CD4-positive, alpha-beta T cell (primary cell): ENCODE data around the gene KIAA1671. TPM values are rescaled to one million over a fixed set of nuclear protein-coding genes. Genes with fewer than 3 reads are reported as not detected.

Source experiments
- ATAC-seq: fragments of 200-7000 bp; cut with Tn5 transposase; one replicate; pipeline ENCODE4 v1.10.0; 2022; ENCODE audit warnings: mild to moderate bottlenecking; ENCODE audit not compliant: poor library complexity
- CTCF ChIA-PET: fragments of 350-600 bp; sonication (Branson Sonifier 250); formaldehyde crosslinking; loops from one replicate; lab custom pipeline; 2021; ENCODE audit warnings: antibody characterized with exemption, inconsistent platforms; lab: Charles Lee
- POLR2A ChIA-PET: fragments of 350-600 bp; sonication (Branson Sonifier 250); formaldehyde crosslinking; loops from one replicate; lab custom pipeline; 2021; ENCODE audit warnings: antibody characterized with exemption, inconsistent platforms; lab: Charles Lee
- DNase-seq, 14 experiments: peaks; one replicate each; pipeline ENCODE4 v3.0.0-alpha.2; 2013 to 2020; ENCODE audit warnings: mixed read lengths in 2 of 14
- H3K27ac ChIP-seq, 2 donors: one replicate each; pipeline versions ENCODE4 v1.5.1 to v1.7.0; 2013; ENCODE audit warnings: low read length in 2 of 2, low read depth in 1 of 2, mild to moderate bottlenecking in 1 of 2
- H3K27me3 ChIP-seq, 2 experiments: 1 replicate in 1 of 2; 2 replicates in 1 of 2; pipeline versions ENCODE4 v1.6.1 to v1.7.0; 2013; ENCODE audit warnings: low read length in 2 of 2, control low read depth in 1 of 2, mild to moderate bottlenecking in 1 of 2, moderate library complexity in 1 of 2; ENCODE audit not compliant: insufficient read depth in 2 of 2, control insufficient read depth in 1 of 2
- H3K36me3 ChIP-seq: one replicate; pipeline ENCODE4 v1.6.1; 2013; ENCODE audit warnings: low read length, control low read depth; ENCODE audit not compliant: insufficient read depth
- H3K4me1 ChIP-seq: one replicate; pipeline ENCODE4 v1.6.1; 2013; ENCODE audit warnings: low read length, control low read depth; ENCODE audit not compliant: insufficient read depth
- H3K4me3 ChIP-seq: one replicate; pipeline ENCODE4 v1.5.1; 2013; ENCODE audit warnings: mild to moderate bottlenecking, low read length, moderate library complexity
- H3K9me3 ChIP-seq, 2 experiments: 1 replicate in 1 of 2; 2 replicates in 1 of 2; pipeline versions ENCODE4 v1.6.1 to v1.7.0; 2013; ENCODE audit warnings: low read length in 2 of 2, mild to moderate bottlenecking in 2 of 2, control low read depth in 1 of 2, moderate library complexity in 1 of 2; ENCODE audit not compliant: control insufficient read depth in 1 of 2, insufficient read depth in 1 of 2
- H3K27ac Mint-ChIP-seq: one replicate; pipeline ENCODE4 v1.8.0; 2020; ENCODE audit warnings: mixed read lengths
- H3K27me3 Mint-ChIP-seq: one replicate; pipeline ENCODE4 v1.8.0; 2021; ENCODE audit warnings: mixed read lengths
- H3K36me3 Mint-ChIP-seq: one replicate; pipeline ENCODE4 v1.8.0; 2021; ENCODE audit warnings: low read depth, mixed read lengths
- H3K4me1 Mint-ChIP-seq: one replicate; pipeline ENCODE4 v1.8.0; 2021; ENCODE audit warnings: low read depth, mixed read lengths
- H3K4me3 Mint-ChIP-seq: one replicate; pipeline ENCODE4 v1.8.0; 2020; ENCODE audit warnings: mild to moderate bottlenecking, mixed read lengths
- H3K9me3 Mint-ChIP-seq: one replicate; pipeline ENCODE4 v1.8.0; 2020; ENCODE audit warnings: mixed read lengths
- intact Hi-C, 2 experiments: fragments of 100-400 bp; cut with DNase I in 1 of 2; cut with micrococcal nuclease in 1 of 2; formaldehyde crosslinking; loops; one replicate each; pipeline versions ENCODE4 v1.15.1 to v1.9.0; 2023 to 2025; cut with DNase I, micrococcal nuclease
- total RNA-seq, 174 experiments: library from RNA in 2 of 174; stranded (reverse) in 2 of 174; gene quantifications; one replicate each; pipeline ENCODE4 v1.2.3 and lab custom pipeline; 2021 to 2026
- TF ChIP-seq, protein P1 (sequence below): fragments of 200-600 bp; IDR thresholded peaks from one replicate; pipeline ENCODE4 v1.8.0; 2022; ENCODE audit warnings: antibody characterized with exemption, mild to moderate bottlenecking

KIAA1671 gene
- total RNA-seq, 2 experiments from 2014 or later = 2.6 to 2.9 TPM

DNA sequence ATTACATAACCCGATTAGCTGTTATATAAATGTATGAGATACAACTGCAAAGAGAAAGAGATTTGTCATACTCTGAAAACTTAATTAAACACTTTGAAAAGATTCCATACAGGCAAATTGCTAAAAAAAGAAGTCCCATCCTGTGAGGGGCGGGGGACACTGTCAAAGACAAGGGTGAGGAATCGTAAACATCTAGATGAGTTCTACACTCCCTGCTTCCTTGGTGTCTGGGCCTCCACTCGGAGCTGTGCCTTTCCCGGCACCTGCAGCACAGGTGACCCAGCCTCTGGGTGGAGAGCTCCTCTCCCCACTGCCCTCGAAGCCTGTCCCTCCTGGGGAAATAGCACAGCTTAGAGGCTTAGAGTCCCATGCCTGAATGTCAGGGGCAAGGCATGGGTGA is 177.9 kb downstream of the KIAA1671 start:
- H3K27me3 ChIP-seq = no peaks in the 10 kb centered on the region
- no peak overlapping the region for H3K27ac ChIP-seq
- CTCF ChIA-PET = interaction anchor here (1.2 kb wide), 1 partner anchor 14 kb away, joined by 6 read pairs; no protein-coding TSS in a partner anchor
- POLR2A ChIA-PET = interaction anchor here (1.0 kb wide), 1 partner anchor 25 kb away, joined by 3 read pairs; no protein-coding TSS in a partner anchor
- no peak overlapping the region for H3K27ac Mint-ChIP-seq
- DNase-seq (no peak), ATAC-seq (no peak)
- no peak overlapping the region for H3K4me3 Mint-ChIP-seq
- TF ChIP-seq, protein P1, sequence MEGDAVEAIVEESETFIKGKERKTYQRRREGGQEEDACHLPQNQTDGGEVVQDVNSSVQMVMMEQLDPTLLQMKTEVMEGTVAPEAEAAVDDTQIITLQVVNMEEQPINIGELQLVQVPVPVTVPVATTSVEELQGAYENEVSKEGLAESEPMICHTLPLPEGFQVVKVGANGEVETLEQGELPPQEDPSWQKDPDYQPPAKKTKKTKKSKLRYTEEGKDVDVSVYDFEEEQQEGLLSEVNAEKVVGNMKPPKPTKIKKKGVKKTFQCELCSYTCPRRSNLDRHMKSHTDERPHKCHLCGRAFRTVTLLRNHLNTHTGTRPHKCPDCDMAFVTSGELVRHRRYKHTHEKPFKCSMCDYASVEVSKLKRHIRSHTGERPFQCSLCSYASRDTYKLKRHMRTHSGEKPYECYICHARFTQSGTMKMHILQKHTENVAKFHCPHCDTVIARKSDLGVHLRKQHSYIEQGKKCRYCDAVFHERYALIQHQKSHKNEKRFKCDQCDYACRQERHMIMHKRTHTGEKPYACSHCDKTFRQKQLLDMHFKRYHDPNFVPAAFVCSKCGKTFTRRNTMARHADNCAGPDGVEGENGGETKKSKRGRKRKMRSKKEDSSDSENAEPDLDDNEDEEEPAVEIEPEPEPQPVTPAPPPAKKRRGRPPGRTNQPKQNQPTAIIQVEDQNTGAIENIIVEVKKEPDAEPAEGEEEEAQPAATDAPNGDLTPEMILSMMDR = no peak
- H3K9me3 ChIP-seq = no peaks in the 10 kb centered on the region
- no peaks in the 10 kb centered on the region for H3K9me3 Mint-ChIP-seq
- no peaks in the 10 kb centered on the region for H3K36me3 Mint-ChIP-seq
- H3K4me1 Mint-ChIP-seq = no peaks in the 10 kb centered on the region
- intact Hi-C loops = no loop called here
- no peaks in the 10 kb centered on the region for H3K27me3 Mint-ChIP-seq
- H3K36me3 ChIP-seq = no peaks in the 10 kb centered on the region
- no peak overlapping the region for H3K4me3 ChIP-seq
- H3K4me1 ChIP-seq = no peaks in the 10 kb centered on the region

GRCh38 chr22:25131198-25131887 is 178.8 kb downstream of the KIAA1671 start:
- no peak overlapping the region for H3K4me3 Mint-ChIP-seq
- CTCF ChIA-PET = no interaction called here
- no peak for ATAC-seq

DNA sequence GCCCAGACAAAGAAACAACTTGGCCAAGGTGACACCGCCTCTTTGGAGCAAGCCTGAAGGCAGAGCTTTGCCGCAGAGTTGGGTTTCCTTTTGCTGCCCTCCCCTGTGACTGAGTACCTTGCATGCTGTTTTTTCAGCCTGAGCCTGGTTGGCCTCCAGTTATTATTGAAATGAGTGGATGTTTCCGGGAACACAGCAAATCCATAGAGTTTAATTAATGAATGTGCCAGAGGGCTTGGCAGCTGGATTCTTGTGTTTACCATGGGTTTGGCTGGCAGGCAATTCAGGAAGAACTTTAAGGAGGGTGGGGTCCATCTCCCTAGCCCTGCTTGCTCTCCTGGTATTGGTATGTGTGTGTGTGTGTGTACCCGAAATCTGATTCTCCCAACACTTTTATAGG is 181.5 kb downstream of the KIAA1671 start:
- peaks cover 3% of the 10 kb centered on the region for H3K4me1 Mint-ChIP-seq
- TF ChIP-seq, protein P1 = no peak
- ChIA-PET POLR2A (no interaction called here), CTCF (no interaction called here)
- intact Hi-C loops = no loop called here
- no peaks in the 10 kb centered on the region for H3K27me3 Mint-ChIP-seq
- no peak overlapping the region for H3K27ac ChIP-seq
- H3K36me3 Mint-ChIP-seq = peaks cover 7% of the 10 kb centered on the region
- H3K27ac Mint-ChIP-seq = no peak overlapping the region
- no peak overlapping the region for H3K4me3 ChIP-seq
- no peaks in the 10 kb centered on the region for H3K9me3 ChIP-seq
- H3K4me1 ChIP-seq = no peaks in the 10 kb centered on the region
- DNase-seq = no peak
- no peaks in the 10 kb centered on the region for H3K27me3 ChIP-seq
- no peaks in the 10 kb centered on the region for H3K9me3 Mint-ChIP-seq
- H3K36me3 ChIP-seq = no peaks in the 10 kb centered on the region
- no peak overlapping the region for H3K4me3 Mint-ChIP-seq
- no peak for ATAC-seq

More at GRCh38 chr22:25131198-25131887, 178.8 kb downstream of the KIAA1671 start:
- no peaks in the 10 kb centered on the region for H3K36me3 Mint-ChIP-seq
- Histone ChIP-seq H3K36me3 (no peaks in the 10 kb centered on the region), H3K9me3 (no peaks in the 10 kb centered on the region), H3K4me1 (no peaks in the 10 kb centered on the region), H3K4me3 (no peak overlapping the region), H3K27ac (no peak overlapping the region), H3K27me3 (no peaks in the 10 kb centered on the region)
- H3K9me3 Mint-ChIP-seq = no peaks in the 10 kb centered on the region
- intact Hi-C loops = no loop called here
- TF ChIP-seq, protein P1 = no peak
- no peak overlapping the region for H3K27ac Mint-ChIP-seq
- H3K4me1 Mint-ChIP-seq = no peaks in the 10 kb centered on the region
- no peak for DNase-seq
- no peaks in the 10 kb centered on the region for H3K27me3 Mint-ChIP-seq
- POLR2A ChIA-PET = no interaction called here
